ENCODE data around the gene NRARP.
"Not testable (repeated sequence)": the region's sequence is repeated elsewhere in the genome, so short reads cannot be mapped to it uniquely, and the experiment has no call there.

Gene NRARP

GRCh38 chr9:137302118-137302448 is at the start of gene NRARP:
Gene NRARP (minus strand): TSS chr9:137302271. CDS start chr9:137301928, 343 bp downstream.
- DNase-seq (ENCODE audit: low read depth) = no peak

- DNase-seq (ENCODE audit: low read depth) = no peak
These were observed 48.9 kb upstream of the NRARP start for GRCh38 chr9:137350696-137351584.

- no peak for DNase-seq (ENCODE audit: low read depth)
These were observed 47.5 kb upstream of the NRARP start for GRCh38 chr9:137349471-137350033.

GRCh38 chr9:137348769-137349470 is 46.8 kb upstream of the NRARP start:
- DNase-seq (ENCODE audit: low read depth) = no peak

- DNase-seq (ENCODE audit: low read depth) = no peak
These were observed 45.9 kb upstream of the NRARP start for GRCh38 chr9:137347928-137348327.

GRCh38 chr9:137342482-137342881 is 40.4 kb upstream of the NRARP start:
- no peak for DNase-seq (ENCODE audit: low read depth)

- DNase-seq (ENCODE audit: low read depth) = no peak
These were observed 39.2 kb upstream of the NRARP start for GRCh38 chr9:137341227-137341626.

- DNase-seq (ENCODE audit: low read depth) = not testable (repeated sequence)
These were observed 37.9 kb upstream of the NRARP start for GRCh38 chr9:137339908-137340462.

- no peak for DNase-seq (ENCODE audit: low read depth)
These were observed 37.2 kb upstream of the NRARP start for GRCh38 chr9:137339045-137339907.

GRCh38 chr9:137336735-137337134 is 34.7 kb upstream of the NRARP start:
- DNase-seq (ENCODE audit: low read depth) = no peak

- DNase-seq (ENCODE audit: low read depth) = no peak
These were observed 31.1 kb upstream of the NRARP start for GRCh38 chr9:137333016-137333671.

GRCh38 chr9:137331929-137332328 is 29.9 kb upstream of the NRARP start:
- no peak for DNase-seq (ENCODE audit: low read depth)

- no peak for DNase-seq (ENCODE audit: low read depth)
These were observed 28.6 kb upstream of the NRARP start for GRCh38 chr9:137330689-137331088.

GRCh38 chr9:137329590-137329989 is 27.5 kb upstream of the NRARP start:
- not testable (repeated sequence) for DNase-seq (ENCODE audit: low read depth)

- not testable (repeated sequence) for DNase-seq (ENCODE audit: low read depth)
These were observed 25.8 kb upstream of the NRARP start for GRCh38 chr9:137327641-137328550.

GRCh38 chr9:137326445-137327065 is 24.5 kb upstream of the NRARP start:
- no peak for DNase-seq (ENCODE audit: low read depth)

- no peak for DNase-seq (ENCODE audit: low read depth)
These were observed 23.7 kb upstream of the NRARP start for GRCh38 chr9:137325799-137326198.

- no peak for DNase-seq (ENCODE audit: low read depth)
These were observed 23.1 kb upstream of the NRARP start for GRCh38 chr9:137325124-137325523.

GRCh38 chr9:137323531-137324331 is 21.7 kb upstream of the NRARP start:
- DNase-seq (ENCODE audit: low read depth) = no peak

Data from CMK (cell line).